Activated B cell treated with CpG ODN at 0.5 μM for 24 hours (primary cell): ENCODE data around the gene HEMGN. TPM values are rescaled to one million over a fixed set of nuclear protein-coding genes. Genes with fewer than 3 reads are reported as not detected.

ENCODE experiments used
- ATAC-seq: fragments of 200-7000 bp; cut with Tn5 transposase; one replicate; pipeline ENCODE4 v1.10.0; 2021; ENCODE audit warnings: low read depth, mild to moderate bottlenecking, moderate library complexity
- CTCF ChIA-PET: fragments of 350-600 bp; sonication (Branson Sonifier 250); formaldehyde crosslinking; loops from one replicate; lab custom pipeline; 2021; ENCODE audit warnings: antibody characterized with exemption; lab: Charles Lee
- POLR2A ChIA-PET: fragments of 350-600 bp; sonication (Branson Sonifier 250); formaldehyde crosslinking; loops from one replicate; lab custom pipeline; 2021; ENCODE audit warnings: antibody characterized with exemption; lab: Charles Lee
- DNase-seq: peaks from one replicate; pipeline ENCODE4 v3.0.0; 2022
- H3K27ac Mint-ChIP-seq: one replicate; pipeline ENCODE4 v1.8.0; 2020; ENCODE audit warnings: mixed read lengths
- H3K27me3 Mint-ChIP-seq: one replicate; pipeline ENCODE4 v1.8.0; 2021; ENCODE audit warnings: mixed read lengths
- H3K36me3 Mint-ChIP-seq: one replicate; pipeline ENCODE4 v1.8.0; 2021; ENCODE audit warnings: low read depth, mixed read lengths
- H3K4me1 Mint-ChIP-seq: one replicate; pipeline ENCODE4 v1.8.0; 2021; ENCODE audit warnings: mixed read lengths
- H3K4me3 Mint-ChIP-seq: one replicate; pipeline ENCODE4 v1.8.0; 2020; ENCODE audit warnings: mild to moderate bottlenecking, mixed read lengths
- H3K9me3 Mint-ChIP-seq: one replicate; pipeline ENCODE4 v1.8.0; 2020; ENCODE audit warnings: mixed read lengths
- CTCF ChIP-seq: fragments of 200-600 bp; IDR thresholded peaks from one replicate; pipeline ENCODE4 v1.8.0; 2022; ENCODE audit warnings: antibody characterized with exemption, mild to moderate bottlenecking
- intact Hi-C: fragments of 100-400 bp; cut with micrococcal nuclease; formaldehyde crosslinking; loops from one replicate; pipeline ENCODE4 v1.15.1; 2024
- total RNA-seq: library from RNA; stranded (reverse); gene quantifications from 2 replicates; pipeline ENCODE4 v1.2.3, GENCODE V29; 2022

HEMGN gene
- total RNA-seq, 1 donor from 2014 or later, result 0.11 TPM

- Mint-ChIP-seq H3K27ac (no peak overlapping the region), H3K27me3 (no peaks in the 10 kb centered on the region), H3K9me3 (no peaks in the 10 kb centered on the region), H3K36me3 (peaks cover 78% of the 10 kb centered on the region), H3K4me1 (peaks cover 42% of the 10 kb centered on the region), H3K4me3 (no peak overlapping the region)
- intact Hi-C loops, result no loop called here
- TF ChIP-seq CTCF, result no peak
- DNase-seq, result no peak
- ATAC-seq, result peak; percentile 50
- ChIA-PET POLR2A (interaction anchor here (1.5 to 1.9 kb wide), 2 partner anchors 14 to 210 kb away, joined by 3 to 16 read pairs; partner anchors contain the start of genes TRMO and XPA), CTCF (interaction anchor here (1.0 to 1.5 kb wide), 2 partner anchors 18 to 198 kb away, joined by 3 read pairs; no protein-coding TSS in a partner anchor)
These were observed 30.9 kb downstream of the HEMGN start for GRCh38 chr9:97907046-97907445.

- peaks cover 43% of the 10 kb centered on the region for H3K4me1 Mint-ChIP-seq
- H3K9me3 Mint-ChIP-seq, result no peaks in the 10 kb centered on the region
- peak overlapping the region; percentile 62 for H3K4me3 Mint-ChIP-seq
- ChIA-PET CTCF (interaction anchor here (1.0 to 1.5 kb wide), 2 partner anchors 18 to 197 kb away, joined by 3 read pairs; no protein-coding TSS in a partner anchor), POLR2A (interaction anchor here (1.5 to 1.9 kb wide), 2 partner anchors 15 to 209 kb away, joined by 3 to 16 read pairs; partner anchors contain the start of genes TRMO and XPA)
- no peak for DNase-seq
- H3K27ac Mint-ChIP-seq, result peak overlapping the region; percentile 82
- no peaks in the 10 kb centered on the region for H3K27me3 Mint-ChIP-seq
- ATAC-seq, result peak; percentile 57
- TF ChIP-seq CTCF, result no peak
- intact Hi-C loops, result no loop called here
- H3K36me3 Mint-ChIP-seq, result peaks cover 78% of the 10 kb centered on the region
These were observed 31.6 kb downstream of the HEMGN start for GRCh38 chr9:97906236-97906831.

GRCh38 chr9:97905228-97905627 is 32.7 kb downstream of the HEMGN start:
- DNase-seq (no peak), ATAC-seq (no peak)
- POLR2A ChIA-PET, result interaction anchor here (0.6 to 1.6 kb wide), 2 partner anchors 16 to 1219 kb away, joined by 3 to 5 read pairs; no protein-coding TSS in a partner anchor
- Mint-ChIP-seq H3K36me3 (peaks cover 74% of the 10 kb centered on the region), H3K9me3 (no peaks in the 10 kb centered on the region), H3K27me3 (no peaks in the 10 kb centered on the region), H3K27ac (no peak overlapping the region), H3K4me1 (peaks cover 49% of the 10 kb centered on the region), H3K4me3 (no peak overlapping the region)
- no peak for TF ChIP-seq CTCF
- intact Hi-C loops, result no loop called here
- CTCF ChIA-PET, result interaction anchor here (1.5 kb wide), 1 partner anchor 16 kb away, joined by 3 read pairs; no protein-coding TSS in a partner anchor

- no peak for TF ChIP-seq CTCF
- H3K36me3 Mint-ChIP-seq, result peaks cover 71% of the 10 kb centered on the region
- peaks cover 49% of the 10 kb centered on the region for H3K4me1 Mint-ChIP-seq
- POLR2A ChIA-PET, result interaction anchor here (1.6 kb wide), 1 partner anchor 17 kb away, joined by 5 read pairs; no protein-coding TSS in a partner anchor
- H3K27me3 Mint-ChIP-seq, result no peaks in the 10 kb centered on the region
- no peak overlapping the region for H3K4me3 Mint-ChIP-seq
- ATAC-seq, result no peak
- intact Hi-C loops, result no loop called here
- H3K9me3 Mint-ChIP-seq, result no peaks in the 10 kb centered on the region
- DNase-seq, result no peak
- no peak overlapping the region for H3K27ac Mint-ChIP-seq
- CTCF ChIA-PET, result no interaction called here
These were observed 33.2 kb downstream of the HEMGN start for GRCh38 chr9:97904725-97905124.

- DNase-seq, result no peak
- Mint-ChIP-seq H3K4me3 (no peak overlapping the region), H3K9me3 (no peaks in the 10 kb centered on the region), H3K4me1 (peaks cover 41% of the 10 kb centered on the region), H3K27ac (no peak overlapping the region), H3K36me3 (peaks cover 62% of the 10 kb centered on the region), H3K27me3 (no peaks in the 10 kb centered on the region)
- intact Hi-C loops, result no loop called here
- POLR2A ChIA-PET, result interaction anchor here (0.6 kb wide), 1 partner anchor 19 kb away, joined by 3 read pairs; the partner anchor contains the start of gene TRMO
- CTCF ChIA-PET, result interaction anchor here (1.5 to 3.0 kb wide), 3 partner anchors 20 to 192 kb away, joined by 3 to 11 read pairs (median 6); no protein-coding TSS in a partner anchor
- TF ChIP-seq CTCF, result no peak
- no peak for ATAC-seq
These were observed 34.8 kb downstream of the HEMGN start for GRCh38 chr9:97903177-97903576.
